GM18907 (cell line): ENCODE data around the gene EVC.
"Not testable (repeated sequence)": the region's sequence is repeated elsewhere in the genome, so short reads cannot be mapped to it uniquely, and the experiment has no call there.

Experiments used
- ATAC-seq: cut with Tn5 transposase; IDR thresholded peaks from one replicate; pipeline ENCODE4 v1.9.1; 2021; ENCODE audit warnings: mild to moderate bottlenecking, moderate library complexity; ENCODE audit not compliant: unreplicated experiment

Gene EVC

GRCh38 chr4:5809216-5809776, 98.3 kb downstream of the EVC start:
- no peak for ATAC-seq

DNA sequence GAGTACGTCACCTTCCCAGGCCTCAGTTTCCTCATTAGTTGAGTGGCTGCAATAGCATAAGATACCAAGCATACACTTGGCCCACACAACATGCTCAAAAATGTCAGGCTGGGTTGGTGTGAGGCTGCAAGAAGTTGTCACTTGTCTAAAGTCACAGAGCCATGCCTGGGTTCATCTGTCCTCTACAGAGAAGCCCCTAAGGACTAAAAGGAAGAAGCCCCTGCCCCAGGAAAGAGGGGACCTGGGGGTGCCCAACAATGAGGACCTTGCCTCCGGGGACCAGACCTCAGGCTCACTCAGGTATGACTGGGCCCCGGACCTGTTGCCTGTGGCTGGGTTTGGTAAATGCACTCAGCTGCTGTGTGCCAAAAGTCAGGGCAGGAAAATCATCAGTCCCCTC, 99.2 kb downstream of the EVC start:
- no peak for ATAC-seq

GRCh38 chr4:5810770-5811430, 99.9 kb downstream of the EVC start:
- no peak for ATAC-seq

DNA sequence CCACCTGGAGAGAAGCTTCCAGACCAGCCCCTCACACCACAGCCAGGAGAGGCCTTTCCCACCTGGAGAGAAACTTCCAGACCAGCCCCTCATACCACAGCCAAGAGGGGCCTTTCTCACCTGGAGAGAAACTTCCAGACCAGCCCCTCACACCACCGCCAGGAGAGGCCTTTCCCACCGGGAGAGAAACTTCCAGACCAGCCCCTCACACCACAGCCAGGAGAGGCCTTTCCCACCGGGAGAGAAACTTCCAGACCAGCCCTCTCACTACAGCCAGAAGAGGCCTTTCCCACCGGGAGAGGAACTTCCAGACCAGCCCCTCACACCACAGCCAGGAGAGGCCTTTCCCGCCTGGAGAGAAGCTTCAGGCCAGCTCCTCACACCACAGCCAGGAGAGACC, 101.1 kb downstream of the EVC start:
- not testable (repeated sequence) for ATAC-seq

- ATAC-seq: no peak
Measured at GRCh38 chr4:5812506-5813229, 101.7 kb downstream of the EVC start.

DNA sequence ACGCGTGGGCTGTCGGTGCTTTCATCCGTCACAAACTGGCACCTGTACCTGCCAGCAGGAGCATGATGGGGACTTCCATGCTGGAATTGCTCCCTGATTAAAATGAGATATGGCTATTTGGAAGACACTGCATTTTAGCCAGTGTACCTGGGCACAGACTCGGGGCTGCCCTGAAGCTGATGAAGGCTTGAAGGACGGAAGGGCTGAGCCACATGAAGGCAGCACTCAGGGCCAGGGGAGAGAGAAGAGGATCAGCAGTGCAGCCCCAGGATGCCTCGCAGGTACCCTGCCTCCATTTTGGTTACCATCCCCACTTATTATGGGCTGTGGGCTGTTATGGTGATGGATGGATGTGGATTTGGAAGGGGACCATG, 102.9 kb downstream of the EVC start:
- ATAC-seq: no peak

DNA sequence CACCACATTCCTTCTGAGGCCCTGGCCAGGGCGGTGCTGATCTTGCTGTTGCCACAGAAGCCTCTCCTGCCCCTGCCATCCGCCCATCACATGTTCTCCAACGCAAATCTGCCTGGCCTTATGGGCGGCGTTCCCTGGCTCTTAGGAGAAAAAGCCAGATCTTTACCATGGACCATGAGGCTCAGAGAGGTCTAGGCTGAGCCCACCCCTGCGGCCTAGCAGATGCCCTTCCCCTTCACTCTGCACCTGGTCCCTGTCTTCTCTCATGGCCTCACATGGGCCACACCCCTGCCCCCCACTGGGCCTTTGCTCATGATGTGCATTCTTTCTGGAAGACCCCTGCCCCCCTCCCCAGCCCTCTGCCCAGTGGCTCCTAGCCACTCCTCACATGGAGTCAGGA, 103.4 kb downstream of the EVC start:
- no peak for ATAC-seq

GRCh38 chr4:5815641-5816040, 104.6 kb downstream of the EVC start:
- ATAC-seq: no peak

DNA sequence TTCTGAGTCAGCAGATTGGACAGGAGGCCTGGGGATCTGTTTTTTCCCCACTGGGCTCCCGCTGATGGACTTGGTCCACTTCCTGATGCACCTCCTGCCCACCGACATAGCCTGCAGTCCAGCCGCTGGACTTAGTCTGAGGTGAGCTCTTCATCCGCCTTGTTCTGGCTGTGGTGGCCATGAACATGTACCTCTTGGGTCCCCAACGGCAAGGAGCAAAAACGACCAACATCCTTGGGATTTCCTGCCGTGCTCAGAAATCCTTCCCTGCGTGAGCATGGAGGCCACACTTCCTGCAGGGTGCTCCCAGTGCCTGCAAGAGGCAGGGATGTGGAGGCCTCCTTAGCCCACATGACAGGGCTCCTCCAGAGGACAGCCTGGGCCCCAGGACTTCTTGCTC, 105.1 kb downstream of the EVC start:
- no peak for ATAC-seq

GRCh38 chr4:5816851-5817375, 105.9 kb downstream of the EVC start:
- no peak for ATAC-seq

- no peak for ATAC-seq
Measured at GRCh38 chr4:5821665-5822358, 110.8 kb downstream of the EVC start.

DNA sequence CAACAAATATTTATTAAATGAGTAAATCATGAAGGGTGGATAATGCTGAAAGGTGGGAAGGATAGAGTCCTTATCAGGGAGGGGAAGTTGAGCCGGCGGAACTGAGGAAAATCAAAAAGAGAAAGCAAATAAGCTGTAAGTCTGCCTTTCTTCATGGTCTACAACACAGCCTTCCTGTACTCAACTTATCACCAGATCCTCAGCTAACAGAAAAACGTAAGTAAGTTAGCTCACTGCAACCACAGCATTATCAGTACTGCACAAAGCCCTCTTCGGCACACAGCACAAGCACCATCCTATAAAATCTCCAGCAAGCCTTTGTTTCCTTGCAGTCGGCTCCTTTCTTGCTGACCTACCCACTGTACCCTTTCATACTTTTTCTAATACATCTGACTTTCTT, 111.6 kb downstream of the EVC start:
- no peak for ATAC-seq

- no peak for ATAC-seq
Measured at GRCh38 chr4:5823542-5824211, 112.7 kb downstream of the EVC start.

DNA sequence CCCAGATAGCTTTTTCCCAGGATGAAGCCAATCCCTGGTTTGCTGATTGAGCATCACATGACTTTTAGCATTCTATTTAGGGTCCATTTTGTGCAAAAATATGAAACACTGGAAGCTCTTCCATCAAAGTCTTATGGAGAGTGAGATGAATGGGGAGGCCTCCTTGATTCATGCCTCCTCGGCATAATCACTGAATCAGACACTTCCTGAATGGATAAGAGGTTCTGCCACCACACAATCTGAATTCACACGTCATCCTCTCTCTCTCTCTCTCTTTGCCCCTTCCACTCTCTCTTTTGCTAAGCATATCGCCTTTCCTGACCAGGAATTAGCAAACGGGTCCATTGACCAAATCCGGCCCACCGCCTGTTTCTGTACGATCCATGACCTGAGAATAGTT, 113.2 kb downstream of the EVC start:
- ATAC-seq: no peak

DNA sequence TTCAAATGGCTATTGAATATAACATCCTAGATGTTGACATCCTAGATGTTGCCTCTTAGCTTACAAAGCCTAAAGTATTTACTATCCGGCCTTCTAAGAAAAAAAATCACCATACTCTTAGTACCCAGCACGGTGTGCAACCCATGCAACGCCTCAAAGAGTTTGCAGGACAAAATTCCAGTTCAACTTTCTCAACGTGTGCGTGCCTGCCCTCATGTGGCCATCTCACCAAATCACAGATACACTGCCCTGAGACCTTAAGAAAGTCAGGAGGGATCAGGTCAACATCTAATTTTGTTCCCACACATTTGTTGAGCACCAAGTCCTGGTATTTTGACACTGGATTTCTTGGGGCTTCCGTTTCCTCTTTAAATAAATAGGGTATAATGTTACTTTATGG, 113.6 kb downstream of the EVC start:
- no peak for ATAC-seq

GRCh38 chr4:5825321-5826041, 114.5 kb downstream of the EVC start:
- no peak for ATAC-seq

DNA sequence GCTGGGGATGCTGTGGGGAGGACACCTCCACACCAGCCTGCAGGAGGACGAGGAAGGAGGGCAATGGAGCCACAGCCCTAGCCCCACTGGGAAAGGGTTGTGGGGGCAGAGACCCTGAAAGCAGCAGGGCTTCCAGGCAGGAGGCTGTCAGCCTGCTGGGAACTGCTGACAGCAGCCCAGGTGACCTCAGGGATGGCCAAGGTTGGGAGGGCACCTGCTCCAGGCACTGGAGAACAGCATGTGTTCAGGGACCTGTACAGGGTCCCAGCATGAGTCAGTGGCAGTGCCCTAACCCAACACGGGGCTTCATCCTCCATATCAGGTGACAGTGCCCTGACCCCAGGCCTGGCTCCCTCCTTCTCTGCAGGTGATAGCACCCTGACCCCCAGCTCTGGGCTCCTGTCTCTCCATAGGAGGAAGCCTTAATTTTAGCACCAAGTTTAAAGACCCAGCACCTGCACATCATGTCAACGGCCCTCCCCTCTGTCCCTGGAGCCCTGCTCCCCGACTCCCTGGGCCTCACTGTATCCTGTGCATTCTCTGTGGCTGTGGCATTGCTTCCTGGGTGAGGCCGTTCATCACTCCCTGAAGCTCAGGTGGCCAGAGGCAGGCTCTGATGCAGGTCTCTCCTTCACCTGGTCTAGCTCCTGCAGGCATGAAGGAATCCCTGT, 115.6 kb downstream of the EVC start:
- no peak for ATAC-seq

DNA sequence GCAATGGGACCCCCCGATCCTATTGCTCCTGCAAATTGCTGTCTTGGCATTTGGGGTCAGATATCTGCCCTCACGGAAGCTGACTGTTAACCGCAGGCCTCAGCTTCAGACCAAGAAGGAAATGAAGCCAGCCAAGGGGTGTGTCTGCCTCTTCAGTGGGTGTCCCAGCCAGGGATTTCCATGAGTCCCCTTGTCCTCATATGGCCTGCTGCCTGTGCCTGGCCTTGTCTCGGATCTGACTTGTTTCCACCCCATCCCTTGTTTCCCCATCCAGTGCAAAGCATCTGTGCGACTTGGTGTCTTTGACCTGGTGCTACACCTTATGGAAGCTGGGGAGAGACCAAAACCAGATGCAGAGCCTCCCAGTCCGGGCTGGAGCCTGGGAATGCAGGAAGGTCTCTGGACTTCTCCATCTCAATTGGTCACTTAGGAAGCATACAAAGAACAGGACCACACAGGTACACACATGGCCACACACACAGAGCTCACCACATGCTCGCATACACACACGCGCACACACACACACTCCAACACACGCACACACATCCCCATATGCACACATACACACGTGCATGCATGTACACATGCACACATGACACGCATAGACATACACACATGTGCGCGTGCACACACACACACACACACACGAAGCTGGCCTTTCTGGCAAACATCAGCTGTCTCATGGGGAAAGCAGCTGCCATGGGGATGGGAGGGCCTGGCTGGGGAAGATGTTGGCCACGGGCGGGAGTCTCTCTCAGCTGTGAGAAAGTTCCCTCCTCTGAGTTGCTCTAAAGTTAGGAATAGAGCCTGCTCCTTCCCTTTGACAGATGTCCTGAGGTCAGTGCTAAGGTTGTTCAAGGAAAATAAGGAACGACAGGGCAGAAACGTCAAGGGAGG, 116.4 kb downstream of the EVC start:
- no peak for ATAC-seq

- ATAC-seq: no peak
Measured at GRCh38 chr4:5828005-5828391, 117.0 kb downstream of the EVC start.
